Activated B cell treated with CpG ODN at 0.5 μM for 24 hours (primary cell): ENCODE data around the gene RNF25. TPM values are rescaled to one million over a fixed set of nuclear protein-coding genes. Genes with fewer than 3 reads are reported as not detected.

Experiments used
- total RNA-seq: library from RNA; stranded (reverse); gene quantifications from 2 replicates; pipeline ENCODE4 v1.2.3, GENCODE V29; 2022

Gene RNF25
- total RNA-seq, 1 donor from 2014 or later: 35.1 TPM

Other genes with a start within 250 kb of the RNF25 start
- 14.3 and 23.1 TPM in 2 replicates for gene USP37, start 103.7 kb downstream of the RNF25 start, total RNA-seq
- 60.5 and 74.4 TPM in 2 replicates for gene CNOT9, start 103.2 kb downstream of the RNF25 start, total RNA-seq
- 0.64 and 1.0 TPM in 2 replicates for gene PLCD4, start 64.1 kb downstream of the RNF25 start, total RNA-seq
- 44.9 and 63.6 TPM in 2 replicates for gene ZNF142, start 12.4 kb downstream of the RNF25 start, total RNA-seq
- 66.9 and 75.1 TPM in 2 replicates for gene BCS1L, start 12.3 kb downstream of the RNF25 start, total RNA-seq
- 24.2 and 29.2 TPM in 2 replicates for gene STK36, start 84 bp upstream of the RNF25 start, total RNA-seq
- gene TTLL4, start 38.8 kb upstream of the RNF25 start, total RNA-seq: 36.0 and 37.2 TPM in 2 replicates
- 0.49 and 0.55 TPM in 2 replicates for gene CYP27A1, start 110.1 kb upstream of the RNF25 start, total RNA-seq
- not detected in 2 replicates for gene PRKAG3, start 159.8 kb upstream of the RNF25 start, total RNA-seq
- gene WNT6, start 187.8 kb upstream of the RNF25 start, total RNA-seq: 0.83 and 0.89 TPM in 2 replicates
- gene WNT10A, start 208.8 kb upstream of the RNF25 start, total RNA-seq: 26.9 and 31.8 TPM in 2 replicates